HCT116 (cell line): ENCODE data around the gene UVRAG. TPM values are rescaled to one million over a fixed set of nuclear protein-coding genes. Genes with fewer than 3 reads are reported as not detected.

Source experiments
- ATAC-seq: fragments of 200-7000 bp; cut with Tn5 transposase; 2 replicates; pipeline ENCODE4 v1.9.1; 2020; ENCODE audit warnings: mild to moderate bottlenecking, moderate library complexity
- BruUV-seq: library from RNA; stranded (reverse); fragments of 400-500 nt; replicated peaks from 2 replicates; lab custom pipeline; 2021; lab: Mats Ljungman, UMichigan
- CTCF ChIA-PET: fragments of 300-600 bp; sonication (Branson Sonifier 250); formaldehyde crosslinking; loops from one replicate; lab custom pipeline; 2021; ENCODE audit warnings: antibody characterized with exemption; lab: Charles Lee
- POLR2A ChIA-PET: fragments of 300-600, 350-600 bp; sonication (Branson Sonifier 250); formaldehyde crosslinking; loops from one replicate; lab custom pipeline; 2021; ENCODE audit warnings: antibody characterized with exemption; lab: Charles Lee
- RAD21 ChIA-PET, 2 experiments: fragments of 300-600 bp; sonication (Branson Sonifier 250); formaldehyde crosslinking; loops; one replicate each; lab custom pipeline; 2023; ENCODE audit warnings: low total read pairs in 2 of 2; ENCODE audit not compliant: uncharacterized antibody in 2 of 2, unreplicated experiment in 2 of 2, low non-redundant PET in 1 of 2; lab: Charles Lee
- DNase-seq: peaks from one replicate; pipeline ENCODE4 v3.0.0-alpha.2; 2010; ENCODE audit warnings: low read depth, low spot score
- H2AFZ ChIP-seq: fragments of 200-600 bp; shearing (Covaris generic), sonication (generic); 2 replicates; pipeline ENCODE4 v1.6.1; 2017; ENCODE audit warnings: low read depth, mixed run types, mixed read lengths, antibody characterized with exemption, low read length; ENCODE audit not compliant: poor library complexity, severe bottlenecking
- H3K27ac ChIP-seq: 2 replicates; pipeline ENCODE4 v1.5.1; 2012; ENCODE audit warnings: low read depth, low read length
- H3K27me3 ChIP-seq: fragments of 200-600 bp; sonication (generic); 2 replicates; pipeline ENCODE4 v1.6.1; 2016; ENCODE audit warnings: mixed run types, low read length, mixed read lengths; ENCODE audit not compliant: insufficient read depth
- H3K36me3 ChIP-seq, 2 experiments: fragments of 200-500 bp in 1 of 2; fragments of 200-600 bp in 1 of 2; sonication (Bioruptor generic) in 1 of 2; sonication (generic) in 1 of 2; 2 replicates each; pipeline versions ENCODE4 v1.5.1 to v1.6.1; 2014 to 2016; ENCODE audit warnings: low read length in 2 of 2, inconsistent platforms in 1 of 2, mixed read lengths in 1 of 2, mixed run types in 1 of 2; ENCODE audit not compliant: insufficient read depth in 2 of 2, control insufficient read depth in 1 of 2
- H3K4me1 ChIP-seq, 2 experiments: fragments of 200-600 bp in 1 of 2; sonication (generic) in 1 of 2; 2 replicates each; pipeline versions ENCODE4 v1.5.1 to v1.6.1; 2012 to 2017; ENCODE audit warnings: low read length in 2 of 2, inconsistent platforms in 1 of 2, mild to moderate bottlenecking in 1 of 2, mixed read lengths in 1 of 2, mixed run types in 1 of 2, moderate library complexity in 1 of 2; ENCODE audit not compliant: insufficient read depth in 2 of 2, control insufficient read depth in 1 of 2
- H3K4me2 ChIP-seq: fragments of 200-600 bp; sonication (generic); 2 replicates; pipeline ENCODE4 v1.6.1; 2017; ENCODE audit warnings: mixed run types, low read length, mixed read lengths
- H3K4me3 ChIP-seq, 2 experiments: fragments of 200-600 bp in 1 of 2; sonication (generic) in 1 of 2; replicated peaks in 1 of 2; 2 replicates each; pipeline ENCODE4 v1.5.1; 2011 to 2016; ENCODE audit warnings: low read length in 2 of 2, control low read depth in 1 of 2, low read depth in 1 of 2, mild to moderate bottlenecking in 1 of 2, mixed read lengths in 1 of 2, mixed run types in 1 of 2
- H3K79me2 ChIP-seq: fragments of 200-600 bp; sonication (generic); 2 replicates; pipeline ENCODE4 v1.6.1; 2017; ENCODE audit warnings: mild to moderate bottlenecking, mixed run types, low read length, moderate library complexity, mixed read lengths; ENCODE audit not compliant: insufficient read depth
- H3K9ac ChIP-seq: fragments of 200-600 bp; sonication (generic); 2 replicates; pipeline ENCODE4 v1.6.1; 2016; ENCODE audit warnings: low read length, mixed read lengths
- H3K9me2 ChIP-seq: fragments of 200-600 bp; sonication (generic), shearing (Covaris generic); 2 replicates; pipeline ENCODE4 v1.6.1; 2017; ENCODE audit warnings: mixed run types, mild to moderate bottlenecking, moderate library complexity; ENCODE audit not compliant: insufficient read depth
- H3K9me3 ChIP-seq, 2 experiments: fragments of 200-500 bp in 1 of 2; fragments of 200-600 bp in 1 of 2; sonication (Bioruptor generic) in 1 of 2; sonication (generic) in 1 of 2; 2 replicates each; pipeline ENCODE4 v1.6.1; 2014 to 2017; ENCODE audit warnings: low read length in 2 of 2, mixed read lengths in 2 of 2, inconsistent platforms in 1 of 2, low read depth in 1 of 2, mild to moderate bottlenecking in 1 of 2, mixed run types in 1 of 2, moderate library complexity in 1 of 2; ENCODE audit not compliant: control insufficient read depth in 1 of 2, insufficient read depth in 1 of 2
- H4K20me1 ChIP-seq: fragments of 200-600 bp; sonication (generic), shearing (Covaris generic); 2 replicates; pipeline ENCODE4 v1.6.1; 2017; ENCODE audit warnings: mixed run types, mild to moderate bottlenecking, moderate library complexity; ENCODE audit not compliant: insufficient read depth
- CBX3 ChIP-seq: IDR thresholded peaks from 2 replicates; pipeline ENCODE4 v1.6.1; 2012; ENCODE audit warnings: low read depth
- CEBPB ChIP-seq: IDR thresholded peaks from 2 replicates; pipeline ENCODE4 v1.6.1; 2012; ENCODE audit warnings: low read depth
- EGR1 ChIP-seq: IDR thresholded peaks from 2 replicates; pipeline ENCODE4 v1.6.1; 2012; ENCODE audit warnings: low read depth
- ELF1 ChIP-seq: IDR thresholded peaks from 2 replicates; pipeline ENCODE4 v1.6.1; 2012; ENCODE audit warnings: low read depth, borderline replicate concordance
- EZH2 ChIP-seq: fragments of 200-600 bp; sonication (generic); IDR thresholded peaks from 2 replicates; pipeline ENCODE4 v1.6.1; 2017; ENCODE audit warnings: antibody characterized with exemption, mixed run types
- EZH2phosphoT487 ChIP-seq: fragments of 200-600 bp; IDR thresholded peaks from 2 replicates; pipeline ENCODE4 v1.6.1; 2018; ENCODE audit warnings: antibody characterized with exemption, borderline replicate concordance
- FOSL1 ChIP-seq: IDR thresholded peaks from 2 replicates; pipeline ENCODE4 v1.6.1; 2012; ENCODE audit warnings: low read depth
- JUND ChIP-seq: IDR thresholded peaks from 2 replicates; pipeline ENCODE4 v1.6.1; 2012
- POLR2A ChIP-seq: IDR thresholded peaks from 2 replicates; pipeline ENCODE4 v1.7.0; 2011; ENCODE audit warnings: borderline replicate concordance; ENCODE audit not compliant: insufficient read depth, insufficient read length; ENCODE audit errors: extremely low read depth
- POLR2AphosphoS5 ChIP-seq: IDR thresholded peaks from 2 replicates; pipeline ENCODE4 v1.6.1; 2011; ENCODE audit warnings: mild to moderate bottlenecking, low read depth, low read length, moderate library complexity
- RAD21 ChIP-seq: IDR thresholded peaks from 2 replicates; pipeline ENCODE4 v1.6.1; 2012; ENCODE audit warnings: low read depth, mild to moderate bottlenecking
- TCF7L2 ChIP-seq: IDR thresholded peaks from 2 replicates; pipeline ENCODE4 v1.7.0; 2011; ENCODE audit warnings: borderline replicate concordance, inconsistent platforms; ENCODE audit not compliant: insufficient read depth, insufficient read length; ENCODE audit errors: extremely low read depth
- YY1 ChIP-seq: IDR thresholded peaks from 2 replicates; pipeline ENCODE4 v1.6.1; 2011; ENCODE audit warnings: low read length, low read depth, moderate library complexity, mild to moderate bottlenecking; ENCODE audit not compliant: insufficient replicate concordance; ENCODE audit errors: extremely low read depth
- ZFX ChIP-seq: fragments of 450-650 bp; IDR thresholded peaks from 2 replicates; pipeline ENCODE4 v1.6.1; 2017
- intact Hi-C: fragments of 100-400 bp; cut with micrococcal nuclease; formaldehyde crosslinking; loops from 2 replicates; pipeline ENCODE4 v1.10.0; 2022
- total RNA-seq: library from RNA; stranded (reverse); gene quantifications from one replicate; pipeline ENCODE4 v1.2.1, GENCODE V29; 2021; ENCODE audit not compliant: unreplicated experiment
- TF ChIP-seq, protein P1 (sequence below): IDR thresholded peaks from 2 replicates; pipeline ENCODE4 v1.6.1; 2012
- TF ChIP-seq, protein P2 (sequence below): IDR thresholded peaks from 2 replicates; pipeline ENCODE4 v1.6.1; 2012

Gene UVRAG
- total RNA-seq, 1 experiment from 2014 or later = 12.3 TPM

DNA sequence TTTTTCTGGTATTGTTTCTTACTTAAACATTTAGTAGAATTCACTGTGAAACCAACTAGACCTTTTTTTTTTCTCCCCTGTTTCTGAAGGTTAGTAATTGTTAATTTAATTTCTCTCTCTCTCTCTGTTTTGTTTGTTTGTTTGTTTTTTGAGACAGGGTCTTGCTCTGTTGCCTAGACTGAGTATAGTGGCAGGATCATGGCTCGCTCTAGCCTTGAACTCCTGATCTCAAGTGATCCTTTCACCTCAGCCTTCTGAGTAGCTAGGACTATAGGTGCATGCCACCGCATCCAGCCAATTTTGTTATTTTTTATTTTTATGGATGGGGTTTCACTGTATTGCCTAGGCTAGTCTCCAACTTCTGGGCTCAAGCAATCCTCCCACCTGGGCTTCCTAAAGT is 165.0 kb downstream of the UVRAG start:
- RAD21 ChIA-PET = no interaction called here
- intact Hi-C loops = no loop called here
- Histone ChIP-seq H3K9me3 (no peaks in the 10 kb centered on the region), H3K4me3 (no peak overlapping the region), H4K20me1 (no peaks in the 10 kb centered on the region), H3K27me3 (no peaks in the 10 kb centered on the region), H2AFZ (no peak overlapping the region), H3K9me2 (no peaks in the 10 kb centered on the region), H3K9ac (no peak overlapping the region), H3K79me2 (no peaks in the 10 kb centered on the region), H3K27ac (no peak overlapping the region), H3K4me2 (no peak overlapping the region), H3K4me1 (no peaks in the 10 kb centered on the region), H3K36me3 (no peaks in the 10 kb centered on the region)
- POLR2A ChIA-PET = no interaction called here
- ATAC-seq (no peak), DNase-seq (no peak)
- TF ChIP-seq EGR1 (no peak), ZFX (no peak), POLR2A (no peak), EZH2phosphoT487 (no peak), RAD21 (no peak), TCF7L2 (no peak), YY1 (no peak), ELF1 (no peak), EZH2 (no peak), POLR2AphosphoS5 (no peak), CEBPB (no peak), JUND (no peak), FOSL1 (no peak), CBX3 (no peak)
- TF ChIP-seq, protein P1, sequence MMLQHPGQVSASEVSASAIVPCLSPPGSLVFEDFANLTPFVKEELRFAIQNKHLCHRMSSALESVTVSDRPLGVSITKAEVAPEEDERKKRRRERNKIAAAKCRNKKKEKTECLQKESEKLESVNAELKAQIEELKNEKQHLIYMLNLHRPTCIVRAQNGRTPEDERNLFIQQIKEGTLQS = no peak
- TF ChIP-seq, protein P2, sequence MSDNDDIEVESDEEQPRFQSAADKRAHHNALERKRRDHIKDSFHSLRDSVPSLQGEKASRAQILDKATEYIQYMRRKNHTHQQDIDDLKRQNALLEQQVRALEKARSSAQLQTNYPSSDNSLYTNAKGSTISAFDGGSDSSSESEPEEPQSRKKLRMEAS = no peak
- no TSS peak for BruUV-seq
- CTCF ChIA-PET = no interaction called here
